ENCODE measurements around the gene CXorf38. TPM values are rescaled to one million over a fixed set of nuclear protein-coding genes. Genes with fewer than 3 reads are reported as not detected.
A peak's percentile ranks its signal among the peaks of the same experiment; 100 is the strongest.

Gene CXorf38
- total RNA-seq: 1 to 10 TPM; 8.2 to 9.1 TPM

GRCh38 chrX:40647307-40648197 is at the start of gene CXorf38:
Gene CXorf38, minus strand, starts transcription at chrX:40647561. Its CDS starts 41 bp downstream, at chrX:40647520.
- DNase-seq (ENCODE audit: low spot score): peak; percentile 92
- Histone ChIP-seq H3K4me3 (peak within 1 kb of the TSS; percentile 54 to 80), H3K9me3 (no peaks in the 10 kb centered on the region), H3K27ac (peak within 1 kb of the TSS; percentile 74 to 83), H3K27me3 (no peaks in the 10 kb centered on the region), H3K4me1 (peaks cover 0 to 44% of the 10 kb centered on the region in 2 donors), H3K36me3 (no peaks in the 10 kb centered on the region)
- no peak for TF ChIP-seq CTCF (IDR thresholded peaks at IDR 0.05)

DNA sequence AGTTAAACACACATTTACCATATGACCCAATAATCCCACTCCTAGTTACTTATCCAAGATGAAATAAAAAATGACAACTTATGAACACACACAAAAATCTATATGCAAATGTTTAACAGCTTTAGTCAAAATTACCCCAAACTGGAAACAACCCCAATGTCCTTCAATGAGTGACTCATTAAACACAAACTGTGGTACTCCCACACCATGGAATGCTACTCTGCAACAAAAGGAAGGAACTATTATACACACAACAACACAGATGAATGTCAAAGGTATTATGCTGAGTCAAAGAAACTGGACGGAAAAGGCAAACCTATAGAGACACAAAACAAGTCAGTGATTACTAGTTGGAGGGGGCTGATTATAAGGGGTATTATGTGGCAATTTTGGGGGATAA is 47.4 kb upstream of the CXorf38 start:
- Histone ChIP-seq H3K4me3 (no peak overlapping the region), H3K9me3 (peaks cover 0 to 14% of the 10 kb centered on the region in 2 donors), H3K27me3 (no peaks in the 10 kb centered on the region), H3K36me3 (peaks cover 17% of the 10 kb centered on the region), H3K4me1 (no peaks in the 10 kb centered on the region), H3K27ac (no peak overlapping the region)
- DNase-seq (ENCODE audit: low spot score): no peak
- TF ChIP-seq CTCF (IDR thresholded peaks at IDR 0.05): no peak

GRCh38 chrX:40688929-40689328 is 41.6 kb upstream of the CXorf38 start:
- Histone ChIP-seq H3K36me3 (peaks cover 13% of the 10 kb centered on the region), H3K27ac (no peak overlapping the region), H3K9me3 (no peaks in the 10 kb centered on the region), H3K4me1 (peaks cover 0 to 4% of the 10 kb centered on the region in 2 donors), H3K4me3 (no peak overlapping the region), H3K27me3 (no peaks in the 10 kb centered on the region)
- no peak for TF ChIP-seq CTCF (IDR thresholded peaks at IDR 0.05)
- DNase-seq (ENCODE audit: low spot score): no peak

DNA sequence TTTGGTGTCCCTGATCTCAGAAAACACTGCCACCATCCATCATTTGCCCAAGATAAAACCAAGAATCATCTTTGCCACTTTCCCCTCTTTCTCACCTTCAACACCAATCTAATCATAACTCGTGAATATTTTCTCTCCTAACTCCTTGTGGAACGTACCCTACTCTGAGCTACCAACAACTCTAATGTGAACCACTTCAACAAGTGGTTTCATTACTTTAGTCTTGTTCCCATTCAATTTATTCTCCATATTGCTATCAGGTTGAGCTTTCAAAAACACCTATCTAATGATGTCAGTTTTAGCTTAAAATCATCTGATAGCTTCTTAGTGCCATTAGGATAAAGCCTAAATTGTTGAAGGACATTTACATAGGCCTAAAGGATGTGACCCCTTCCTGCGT is 39.8 kb upstream of the CXorf38 start:
- H3K4me3 ChIP-seq: no peak overlapping the region
- H3K27me3 ChIP-seq: no peaks in the 10 kb centered on the region
- H3K4me1 ChIP-seq: peaks cover 0 to 4% of the 10 kb centered on the region in 2 donors
- H3K27ac ChIP-seq: no peak overlapping the region
- TF ChIP-seq CTCF (IDR thresholded peaks at IDR 0.05): no peak
- H3K36me3 ChIP-seq: peaks cover 7% of the 10 kb centered on the region
- no peaks in the 10 kb centered on the region for H3K9me3 ChIP-seq
- no peak for DNase-seq (ENCODE audit: low spot score)

DNA sequence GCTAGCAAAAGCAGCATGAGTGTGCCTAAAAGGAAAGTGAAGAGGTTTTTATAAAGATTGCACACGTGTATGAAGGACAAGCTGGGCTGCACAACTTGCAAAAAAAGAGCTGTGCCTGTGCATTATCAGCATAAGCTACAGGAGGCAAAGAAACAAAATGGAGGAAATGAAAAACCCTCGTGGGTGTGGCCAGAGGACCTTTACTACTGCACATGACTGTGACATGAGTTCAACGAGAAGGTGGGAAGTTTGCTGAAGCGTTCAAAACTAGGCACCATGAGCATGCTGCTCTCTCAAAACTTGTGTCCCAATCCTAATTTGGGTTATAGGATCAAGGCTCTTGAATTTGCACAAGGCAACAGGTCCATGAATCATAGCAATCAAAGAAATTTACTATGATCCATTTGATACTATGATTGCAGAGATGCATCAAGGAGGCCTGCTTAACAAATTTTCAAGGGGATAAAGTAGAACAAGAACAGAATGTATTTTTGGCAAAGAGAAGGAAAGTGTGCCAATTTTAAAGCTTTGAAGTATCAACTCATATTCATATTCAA is 38.1 kb upstream of the CXorf38 start:
- TF ChIP-seq CTCF (IDR thresholded peaks at IDR 0.05): no peak
- Histone ChIP-seq H3K4me1 (peaks cover 0 to 4% of the 10 kb centered on the region in 2 donors), H3K27ac (no peak overlapping the region), H3K9me3 (no peaks in the 10 kb centered on the region), H3K4me3 (no peak overlapping the region), H3K36me3 (peaks cover 2% of the 10 kb centered on the region), H3K27me3 (no peaks in the 10 kb centered on the region)
- no peak for DNase-seq (ENCODE audit: low spot score)

All from right atrium auricular region (tissue), 2 donors.